ENCODE results near the gene GPX4.

The GPX4 gene

GRCh38 chr19:1123381-1123780 is 19.6 kb downstream of the GPX4 start:
- TF ChIP-seq, protein P1, sequence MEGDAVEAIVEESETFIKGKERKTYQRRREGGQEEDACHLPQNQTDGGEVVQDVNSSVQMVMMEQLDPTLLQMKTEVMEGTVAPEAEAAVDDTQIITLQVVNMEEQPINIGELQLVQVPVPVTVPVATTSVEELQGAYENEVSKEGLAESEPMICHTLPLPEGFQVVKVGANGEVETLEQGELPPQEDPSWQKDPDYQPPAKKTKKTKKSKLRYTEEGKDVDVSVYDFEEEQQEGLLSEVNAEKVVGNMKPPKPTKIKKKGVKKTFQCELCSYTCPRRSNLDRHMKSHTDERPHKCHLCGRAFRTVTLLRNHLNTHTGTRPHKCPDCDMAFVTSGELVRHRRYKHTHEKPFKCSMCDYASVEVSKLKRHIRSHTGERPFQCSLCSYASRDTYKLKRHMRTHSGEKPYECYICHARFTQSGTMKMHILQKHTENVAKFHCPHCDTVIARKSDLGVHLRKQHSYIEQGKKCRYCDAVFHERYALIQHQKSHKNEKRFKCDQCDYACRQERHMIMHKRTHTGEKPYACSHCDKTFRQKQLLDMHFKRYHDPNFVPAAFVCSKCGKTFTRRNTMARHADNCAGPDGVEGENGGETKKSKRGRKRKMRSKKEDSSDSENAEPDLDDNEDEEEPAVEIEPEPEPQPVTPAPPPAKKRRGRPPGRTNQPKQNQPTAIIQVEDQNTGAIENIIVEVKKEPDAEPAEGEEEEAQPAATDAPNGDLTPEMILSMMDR (IDR thresholded peaks at IDR 0.05) = no peak

GRCh38 chr19:1123885-1124677 is 20.3 kb downstream of the GPX4 start:
- TF ChIP-seq, protein P1 (IDR thresholded peaks at IDR 0.05) = no peak

GRCh38 chr19:1125601-1126467 is 22.0 kb downstream of the GPX4 start:
- TF ChIP-seq, protein P1 (IDR thresholded peaks at IDR 0.05) = no peak

GRCh38 chr19:1126984-1127760 is 23.4 kb downstream of the GPX4 start:
- TF ChIP-seq, protein P1 (IDR thresholded peaks at IDR 0.05) = no peak

- TF ChIP-seq, protein P1 (IDR thresholded peaks at IDR 0.05) = no peak
Measured at GRCh38 chr19:1128106-1128505, 24.3 kb downstream of the GPX4 start.

DNA sequence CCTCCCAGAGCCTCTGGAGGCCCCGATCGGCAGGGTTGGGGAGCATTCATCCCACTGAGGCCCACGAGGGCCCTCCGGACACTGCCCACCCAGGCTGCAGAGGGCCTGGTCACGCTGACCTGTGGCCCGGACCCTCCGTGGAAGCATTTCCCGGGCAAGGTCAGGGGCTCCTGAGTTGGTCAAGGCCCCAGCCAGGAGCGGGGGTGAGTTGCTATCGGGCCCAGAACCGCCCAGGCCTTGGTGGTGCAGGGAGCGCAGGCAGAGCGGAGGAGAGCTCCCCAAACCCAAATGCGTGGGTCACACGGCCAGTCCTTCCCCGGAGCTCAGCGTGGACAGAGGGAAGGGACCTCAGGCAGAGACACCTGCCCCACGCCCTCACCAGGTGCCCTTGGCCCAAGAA is 25.7 kb downstream of the GPX4 start:
- TF ChIP-seq, protein P1 (IDR thresholded peaks at IDR 0.05) = no peak

Data from LNCAP (cell line).